H7 (cell line): ENCODE measurements around the gene NUP98. TPM values are rescaled to one million over a fixed set of nuclear protein-coding genes. Genes with fewer than 3 reads are reported as not detected.

ENCODE experiments used
- total RNA-seq: library from RNA; depleted of rRNA; stranded (reverse); fragments of >200 nt; shearing (Covaris generic); gene quantifications from 2 replicates; pipeline ENCODE4 v1.2.3, GENCODE V29; 2014; rRNA removed

The NUP98 gene
- total RNA-seq, 1 experiment from 2014 or later: 132 TPM

Other genes with a start within 250 kb of the NUP98 start
- 6.5 and 15.0 TPM in 2 replicates for gene ART5, start 155.6 kb downstream of the NUP98 start, total RNA-seq
- gene ART1, start 152.4 kb downstream of the NUP98 start, total RNA-seq: 0.07 TPM in 1 of 2 replicates, not detected in the other
- 0.66 and 0.67 TPM in 2 replicates for gene CHRNA10, start 126.2 kb downstream of the NUP98 start, total RNA-seq
- 17.3 and 21.0 TPM in 2 replicates for gene PGAP2, start 11.0 kb upstream of the NUP98 start, total RNA-seq
- 14.9 and 20.2 TPM in 2 replicates for gene RHOG, start 43.4 kb upstream of the NUP98 start, total RNA-seq
- 20.8 and 23.6 TPM in 2 replicates for gene STIM1, start 58.1 kb upstream of the NUP98 start, total RNA-seq